H1 (cell line): ENCODE results near the gene CCBE1. TPM values are rescaled to one million over a fixed set of nuclear protein-coding genes. Genes with fewer than 3 reads are reported as not detected.

Experiments used
- BCL11A ChIP-seq, 2 experiments: IDR thresholded peaks; one replicate each; pipeline ENCODE4 v1.6.1; 2011; ENCODE audit warnings: low read depth in 2 of 2, low read length in 2 of 2, mild to moderate bottlenecking in 2 of 2
- CBX8 ChIP-seq: fragments of 300-800, 300-1000 bp; sonication (generic); IDR thresholded peaks from 2 replicates; pipeline ENCODE4 v1.7.1; 2016; ENCODE audit warnings: low read depth, low read length, borderline replicate concordance
- CTCF ChIP-seq, 3 experiments: IDR thresholded peaks; 1 replicate in 2 of 3; 2 replicates in 1 of 3; pipeline versions ENCODE4 v1.5.1 to v1.6.1; 2011; ENCODE audit warnings: low read length in 3 of 3, mild to moderate bottlenecking in 3 of 3, inconsistent platforms in 2 of 3, low read depth in 1 of 3, moderate library complexity in 1 of 3; ENCODE audit not compliant: insufficient read depth in 1 of 3; ENCODE audit errors: control extremely low read depth in 1 of 3
- GTF2F1 ChIP-seq: IDR thresholded peaks from 2 replicates; pipeline ENCODE4 v1.6.1; 2012; ENCODE audit warnings: low read depth, low read length, improper control_type of control experiment, borderline replicate concordance
- polyA plus RNA-seq, 7 experiments: library from polyadenylated mRNA; depleted of rRNA in 3 of 7; stranded (reverse) in 5 of 7; unstranded in 2 of 7; fragments of >200 nt in 5 of 7; fragments of 200-250 nt in 2 of 7; gene quantifications; 1 replicate in 5 of 7; 2 replicates in 1 of 7; 4 replicates in 1 of 7; pipeline versions ENCODE4 v1.2.1 to v1.2.3, GENCODE V29; 2011 to 2013; ENCODE audit warnings: missing spikeins in 2 of 7, mixed read lengths in 2 of 7
- total RNA-seq: library from RNA; stranded (reverse); fragmentation: NEBNext Ultra II Directional; extraction: Animal tissue kit (Norgen Biotek cat#: 25700); gene quantifications from 2 replicates; pipeline ENCODE4 v1.2.1, GENCODE V29; 2021

The CCBE1 gene
- total and polyA plus RNA-seq, 2 of the 8 experiments (the other 6 are each of a cell fraction or from before 2014, with no cell fraction given) = 2.1 to 2.6 TPM

GRCh38 chr18:59728816-59729215 lies 31.6 kb upstream of the CCBE1 start (continued):
- TF ChIP-seq CBX8 (no peak), GTF2F1 (no peak), BCL11A (IDR thresholded peaks at IDR 0.05; ENCODE audit: low read depth in 2 of 2, low read length in 2 of 2) (no peak), CTCF (IDR thresholded peaks at IDR 0.05; ENCODE audit: control extremely low read depth in 1 of 3, insufficient read depth in 1 of 3, low read depth in 1 of 3, low read length in 3 of 3) (no peak)
